ENCODE results near the gene FAM114A2. TPM values are rescaled to one million over a fixed set of nuclear protein-coding genes. Genes with fewer than 3 reads are reported as not detected.

FAM114A2 gene
- total and polyA plus RNA-seq, 2 donors (not counting 1 experiment from before 2014, with no cell fraction given): 28.0 to 33.9 TPM

- H3K9me3 ChIP-seq (ENCODE audit: control insufficient read depth, insufficient read depth, low read depth, low read length): no peaks in the 10 kb centered on the region
- no peaks in the 10 kb centered on the region for H3K79me2 ChIP-seq (ENCODE audit: control insufficient read depth, insufficient read depth, low read length)
- no peak for TF ChIP-seq CTCF (conservative IDR thresholded peaks at IDR 0.05 in 1 of 2, IDR thresholded peaks at IDR 0.05 in 1 of 2; ENCODE audit: low read depth in 1 of 2, low read length in 2 of 2)
- TF ChIP-seq EZH2 (IDR thresholded peaks at IDR 0.05; ENCODE audit: low read length, missing control alignments): no peak
- no peak overlapping the region for H3K4me3 ChIP-seq (replicated peaks in 1 of 4; ENCODE audit: control extremely low read depth in 1 of 4, insufficient read depth in 1 of 4, low read depth in 3 of 4, low read length in 4 of 4)
- no peaks in the 10 kb centered on the region for H3K27me3 ChIP-seq (ENCODE audit: control insufficient read depth, insufficient read depth, low read length)
- DNase-seq (ENCODE audit: low read depth in 2 of 2): no peak
- no peak overlapping the region for H3K27ac ChIP-seq (ENCODE audit: insufficient read depth, low read length)
- H3K9ac ChIP-seq (ENCODE audit: insufficient read depth, low read length): no peak overlapping the region
- H3K36me3 ChIP-seq (ENCODE audit: control insufficient read depth, insufficient read depth, low read length): no peaks in the 10 kb centered on the region
- no peak overlapping the region for H2AFZ ChIP-seq (ENCODE audit: low read length)
- H3K4me1 ChIP-seq (ENCODE audit: control insufficient read depth, extremely low read depth, insufficient read depth, low read length): no peaks in the 10 kb centered on the region
- no peak overlapping the region for H3K4me2 ChIP-seq (ENCODE audit: extremely low read depth, insufficient read depth, low read length)
- H4K20me1 ChIP-seq (ENCODE audit: control insufficient read depth, extremely low read depth, insufficient read depth, low read length): peaks cover 2% of the 10 kb centered on the region
Measured at GRCh38 chr5:154055201-154055600, 16.5 kb upstream of the FAM114A2 start.

GRCh38 chr5:154053468-154053867 lies 14.8 kb upstream of the FAM114A2 start:
- no peak for TF ChIP-seq CTCF (conservative IDR thresholded peaks at IDR 0.05 in 1 of 2, IDR thresholded peaks at IDR 0.05 in 1 of 2; ENCODE audit: low read depth in 1 of 2, low read length in 2 of 2)
- no peak for TF ChIP-seq EZH2 (IDR thresholded peaks at IDR 0.05; ENCODE audit: low read length, missing control alignments)
- Histone ChIP-seq H3K79me2 (ENCODE audit: control insufficient read depth, insufficient read depth, low read length) (no peaks in the 10 kb centered on the region), H3K4me2 (ENCODE audit: extremely low read depth, insufficient read depth, low read length) (no peak overlapping the region), H3K27me3 (ENCODE audit: control insufficient read depth, insufficient read depth, low read length) (no peaks in the 10 kb centered on the region), H3K9ac (ENCODE audit: insufficient read depth, low read length) (no peak overlapping the region), H3K27ac (ENCODE audit: insufficient read depth, low read length) (no peak overlapping the region), H3K4me1 (ENCODE audit: control insufficient read depth, extremely low read depth, insufficient read depth, low read length) (no peaks in the 10 kb centered on the region), H3K36me3 (ENCODE audit: control insufficient read depth, insufficient read depth, low read length) (no peaks in the 10 kb centered on the region), H3K4me3 (replicated peaks in 1 of 4; ENCODE audit: control extremely low read depth in 1 of 4, insufficient read depth in 1 of 4, low read depth in 3 of 4, low read length in 4 of 4) (no peak overlapping the region), H4K20me1 (ENCODE audit: control insufficient read depth, extremely low read depth, insufficient read depth, low read length) (peaks cover 2% of the 10 kb centered on the region), H2AFZ (ENCODE audit: low read length) (no peak overlapping the region), H3K9me3 (ENCODE audit: control insufficient read depth, insufficient read depth, low read depth, low read length) (no peaks in the 10 kb centered on the region)
- no peak for DNase-seq (ENCODE audit: low read depth in 2 of 2)

- H3K79me2 ChIP-seq (ENCODE audit: control insufficient read depth, insufficient read depth, low read length): peaks cover 8% of the 10 kb centered on the region
- peaks cover 2% of the 10 kb centered on the region for H4K20me1 ChIP-seq (ENCODE audit: control insufficient read depth, extremely low read depth, insufficient read depth, low read length)
- no peak overlapping the region for H3K4me3 ChIP-seq (replicated peaks in 1 of 4; ENCODE audit: control extremely low read depth in 1 of 4, insufficient read depth in 1 of 4, low read depth in 3 of 4, low read length in 4 of 4)
- no peaks in the 10 kb centered on the region for H3K9me3 ChIP-seq (ENCODE audit: control insufficient read depth, insufficient read depth, low read depth, low read length)
- TF ChIP-seq EZH2 (IDR thresholded peaks at IDR 0.05; ENCODE audit: low read length, missing control alignments) (no peak), CTCF (conservative IDR thresholded peaks at IDR 0.05 in 1 of 2, IDR thresholded peaks at IDR 0.05 in 1 of 2; ENCODE audit: low read depth in 1 of 2, low read length in 2 of 2) (no peak)
- H3K36me3 ChIP-seq (ENCODE audit: control insufficient read depth, insufficient read depth, low read length): no peaks in the 10 kb centered on the region
- no peak overlapping the region for H3K27ac ChIP-seq (ENCODE audit: insufficient read depth, low read length)
- H3K27me3 ChIP-seq (ENCODE audit: control insufficient read depth, insufficient read depth, low read length): no peaks in the 10 kb centered on the region
- no peak overlapping the region for H3K9ac ChIP-seq (ENCODE audit: insufficient read depth, low read length)
- no peaks in the 10 kb centered on the region for H3K4me1 ChIP-seq (ENCODE audit: control insufficient read depth, extremely low read depth, insufficient read depth, low read length)
- H3K4me2 ChIP-seq (ENCODE audit: extremely low read depth, insufficient read depth, low read length): no peak overlapping the region
- H2AFZ ChIP-seq (ENCODE audit: low read length): no peak overlapping the region
- DNase-seq (ENCODE audit: low read depth in 2 of 2): peak in 1 of 2 donors; percentile 11
Measured at GRCh38 chr5:154049636-154050035, 10.9 kb upstream of the FAM114A2 start.

Data from fibroblast of lung (primary cell).